Lung (tissue), 12 donors: ENCODE data around the gene CDC42BPB. TPM values are rescaled to one million over a fixed set of nuclear protein-coding genes. Genes with fewer than 3 reads are reported as not detected.

ENCODE experiments used
- ATAC-seq: fragments of 200-7000 bp; cut with Tn5 transposase; one replicate; pipeline ENCODE4 v1.9.1; 2020; ENCODE audit warnings: moderate number of reproducible peaks; ENCODE audit not compliant: insufficient read depth, low FRiP score
- DNase-seq, 3 donors: peaks; one replicate each; pipeline ENCODE4 v3.0.0-alpha.2; 2013 to 2017
- H3K27ac ChIP-seq, 2 donors: one replicate each; pipeline ENCODE4 v1.5.1; 2013; ENCODE audit warnings: mild to moderate bottlenecking in 2 of 2, moderate library complexity in 2 of 2, control low read depth in 1 of 2, inconsistent platforms in 1 of 2, low read depth in 1 of 2, low read length in 1 of 2
- H3K27me3 ChIP-seq, 3 donors: one replicate each; pipeline ENCODE4 v1.5.1; 2013; ENCODE audit warnings: low read length in 2 of 3; ENCODE audit not compliant: control insufficient read depth in 3 of 3, insufficient read depth in 3 of 3
- H3K36me3 ChIP-seq, 4 donors: one replicate each; pipeline ENCODE4 v1.5.1; 2013; ENCODE audit warnings: low read length in 4 of 4, mild to moderate bottlenecking in 1 of 4, moderate library complexity in 1 of 4; ENCODE audit not compliant: control insufficient read depth in 4 of 4, insufficient read depth in 4 of 4
- H3K4me1 ChIP-seq, 5 donors: one replicate each; pipeline ENCODE4 v1.5.1; 2013; ENCODE audit warnings: low read length in 5 of 5, mild to moderate bottlenecking in 2 of 5, moderate library complexity in 1 of 5; ENCODE audit not compliant: control insufficient read depth in 5 of 5, insufficient read depth in 5 of 5
- H3K4me3 ChIP-seq: one replicate; pipeline ENCODE4 v1.5.1; 2013; ENCODE audit warnings: mild to moderate bottlenecking, control low read depth, moderate library complexity
- H3K9ac ChIP-seq, 2 donors: one replicate each; pipeline ENCODE4 v1.5.1; 2013; ENCODE audit warnings: low read length in 2 of 2, control low read depth in 1 of 2; ENCODE audit not compliant: insufficient read depth in 1 of 2
- H3K9me3 ChIP-seq, 4 donors: one replicate each; pipeline ENCODE4 v1.5.1; 2013; ENCODE audit warnings: low read length in 3 of 4, mild to moderate bottlenecking in 1 of 4, moderate library complexity in 1 of 4; ENCODE audit not compliant: control insufficient read depth in 4 of 4, insufficient read depth in 3 of 4
- CTCF ChIP-seq: IDR thresholded peaks from 2 replicates; pipeline ENCODE4 v1.5.1; 2012; ENCODE audit warnings: mild to moderate bottlenecking; ENCODE audit errors: control extremely low read depth, extremely low read depth
- WGBS, 2 donors: extraction: QIAGEN DNeasy Blood & Tissue Kit; methylation state at CpG; one replicate each; pipeline ENCODE4 v1.1.7; 2013; 5-methylcytosine and 5-hydroxymethylcytosine counted together
- polyA plus RNA-seq, 2 donors: library from polyadenylated mRNA; stranded (reverse); fragments of 200-250 nt; gene quantifications; one replicate each; pipeline ENCODE4 v1.2.1, GENCODE V29; 2013
- total RNA-seq, 2 donors: library from RNA; depleted of rRNA in 1 of 2; stranded (reverse); fragments of >200 nt in 1 of 2; gene quantifications; one replicate each; pipeline ENCODE4 v1.2.1, GENCODE V29; 2014 to 2021
- donor health status: control.
- donor health status: control.
- donor health status: Bipolar disorder and iron deficiency.
- donor health status: healthy.
- donor health status: DM: yes; HTN: yes; CAD: no.

CDC42BPB gene
- total and polyA plus RNA-seq, 4 donors, result 39.3 to 97.9 (median 66.6) TPM

GRCh38 chr14:103008768-103009357 is 48.5 kb downstream of the CDC42BPB start:
- Histone ChIP-seq H3K4me3 (no peak overlapping the region), H3K27me3 (no peaks in the 10 kb centered on the region), H3K9me3 (no peaks in the 10 kb centered on the region), H3K36me3 (peaks cover 0 to 28% (median 5%) of the 10 kb centered on the region in 4 donors), H3K9ac (no peak overlapping the region), H3K27ac (no peak overlapping the region), H3K4me1 (peaks cover 0 to 9% (median 0%) of the 10 kb centered on the region in 5 donors)
- TF ChIP-seq CTCF, result no peak
- 78 to 82% methylated on average over 15 of the region's 15 CpGs for WGBS, 2 donors
- ATAC-seq (no peak), DNase-seq (peak in 2 of 3 donors; percentile 17 to 38)

DNA sequence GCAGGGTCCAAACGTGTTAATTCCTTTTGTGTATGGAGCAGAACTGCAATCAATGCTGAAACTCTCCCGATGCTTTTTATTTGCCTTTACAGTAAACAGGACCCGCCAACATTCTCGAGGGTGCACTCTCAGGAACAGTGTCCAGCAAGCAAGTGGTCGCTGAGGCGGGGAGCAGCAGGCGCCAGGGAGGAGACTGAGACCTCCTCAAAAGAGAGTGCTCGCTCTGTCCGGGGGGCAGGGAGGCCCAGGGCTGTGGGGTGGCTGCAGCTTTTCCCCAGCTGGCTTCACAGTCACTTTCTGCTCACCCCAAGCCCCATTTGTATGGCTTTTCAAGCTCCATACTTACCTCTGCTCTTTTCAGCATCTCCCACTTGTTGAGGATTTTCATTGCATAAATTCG is 49.2 kb downstream of the CDC42BPB start:
- H3K9me3 ChIP-seq, result no peaks in the 10 kb centered on the region
- no peak overlapping the region for H3K9ac ChIP-seq
- no peak for TF ChIP-seq CTCF
- H3K36me3 ChIP-seq, result peaks cover 0 to 31% (median 9%) of the 10 kb centered on the region in 4 donors
- H3K27ac ChIP-seq, result no peak overlapping the region
- H3K4me3 ChIP-seq, result no peak overlapping the region
- DNase-seq, result no peak
- peaks cover 0 to 9% (median 0%) of the 10 kb centered on the region in 5 donors for H3K4me1 ChIP-seq
- no peak for ATAC-seq
- H3K27me3 ChIP-seq, result no peaks in the 10 kb centered on the region
- WGBS, 2 donors, result 87 to 90% methylated on average over 10 of the region's 10 CpGs

GRCh38 chr14:103007555-103007954 is 49.8 kb downstream of the CDC42BPB start:
- Histone ChIP-seq H3K4me1 (peaks cover 0 to 9% (median 0%) of the 10 kb centered on the region in 5 donors), H3K27me3 (no peaks in the 10 kb centered on the region), H3K36me3 (peaks cover 0 to 36% (median 11%) of the 10 kb centered on the region in 4 donors), H3K27ac (peak overlapping the region in 1 of 2 donors; percentile 38), H3K9me3 (no peaks in the 10 kb centered on the region), H3K9ac (no peak overlapping the region), H3K4me3 (no peak overlapping the region)
- peak; percentile 55 for ATAC-seq
- whole genome bisulfite sequencing, 2 donors, result 80 to 88% methylated on average over 14 of the region's 14 CpGs
- DNase-seq, result peak in 2 of 3 donors; percentile 16 to 48
- TF ChIP-seq CTCF, result no peak
